Parathyroid adenoma (tissue), 2 donors: ENCODE data around the gene CRYAA.

Source experiments
- H2AFZ ChIP-seq: fragments of 300-600 bp; sonication (generic); one replicate; pipeline ENCODE4 v1.7.0; 2017; ENCODE audit warnings: antibody characterized with exemption, mild to moderate bottlenecking
- H3K27ac ChIP-seq: fragments of 300-600 bp; sonication (generic); one replicate; pipeline ENCODE4 v1.7.0; 2017
- H3K27me3 ChIP-seq: fragments of 300-600 bp; sonication (generic); one replicate; pipeline ENCODE4 v1.7.0; 2017; ENCODE audit warnings: low read length; ENCODE audit not compliant: control insufficient read depth, insufficient read depth
- H3K36me3 ChIP-seq: fragments of 300-600 bp; sonication (generic); one replicate; pipeline ENCODE4 v1.7.0; 2017; ENCODE audit warnings: low read length; ENCODE audit not compliant: control insufficient read depth, insufficient read depth
- H3K4me1 ChIP-seq: fragments of 300-600 bp; sonication (generic); one replicate; pipeline ENCODE4 v1.7.0; 2017; ENCODE audit warnings: control low read depth
- H3K4me2 ChIP-seq: fragments of 300-600 bp; sonication (generic); one replicate; pipeline ENCODE4 v1.7.0; 2017; ENCODE audit warnings: low read length
- H3K4me3 ChIP-seq: fragments of 300-600 bp; sonication (generic); one replicate; pipeline ENCODE4 v1.7.0; 2017; ENCODE audit warnings: low read depth, low read length
- H3K79me2 ChIP-seq: fragments of 300-600 bp; sonication (generic); one replicate; pipeline ENCODE4 v1.7.0; 2017; ENCODE audit warnings: control low read depth
- H3K9ac ChIP-seq: fragments of 300-600 bp; sonication (generic); one replicate; pipeline ENCODE4 v1.7.0; 2017; ENCODE audit warnings: mild to moderate bottlenecking
- H3K9me3 ChIP-seq: fragments of 300-600 bp; sonication (generic); one replicate; pipeline ENCODE4 v1.7.0; 2017; ENCODE audit warnings: low read length; ENCODE audit not compliant: control insufficient read depth
- CTCF ChIP-seq: fragments of 300-600 bp; sonication (generic); IDR thresholded peaks from one replicate; pipeline ENCODE4 v1.7.0; 2017; ENCODE audit warnings: antibody characterized with exemption, mild to moderate bottlenecking
- donor health status: primary hyperparathyroidism.

CRYAA gene

GRCh38 chr21:43188592-43189210 lies 19.9 kb downstream of the CRYAA start:
- no peak for TF ChIP-seq CTCF
- Histone ChIP-seq H3K4me3 (no peak overlapping the region), H3K4me1 (no peaks in the 10 kb centered on the region), H3K27ac (no peak overlapping the region), H3K9ac (no peak overlapping the region), H3K27me3 (no peaks in the 10 kb centered on the region), H3K4me2 (no peak overlapping the region), H3K9me3 (no peaks in the 10 kb centered on the region), H3K36me3 (no peaks in the 10 kb centered on the region), H2AFZ (no peak overlapping the region), H3K79me2 (no peaks in the 10 kb centered on the region)

- Histone ChIP-seq H3K79me2 (no peaks in the 10 kb centered on the region), H3K36me3 (no peaks in the 10 kb centered on the region), H2AFZ (no peak overlapping the region), H3K9me3 (no peaks in the 10 kb centered on the region), H3K4me3 (no peak overlapping the region), H3K9ac (no peak overlapping the region), H3K4me1 (no peaks in the 10 kb centered on the region), H3K4me2 (no peak overlapping the region), H3K27me3 (no peaks in the 10 kb centered on the region), H3K27ac (no peak overlapping the region)
- no peak for TF ChIP-seq CTCF
Measured at GRCh38 chr21:43189936-43190335, 21.1 kb downstream of the CRYAA start.

GRCh38 chr21:43190544-43190943 lies 21.7 kb downstream of the CRYAA start:
- Histone ChIP-seq H3K79me2 (no peaks in the 10 kb centered on the region), H3K36me3 (no peaks in the 10 kb centered on the region), H3K27me3 (no peaks in the 10 kb centered on the region), H3K4me2 (no peak overlapping the region), H3K9me3 (no peaks in the 10 kb centered on the region), H3K27ac (no peak overlapping the region), H3K9ac (no peak overlapping the region), H3K4me3 (no peak overlapping the region), H3K4me1 (peaks cover 3% of the 10 kb centered on the region), H2AFZ (no peak overlapping the region)
- TF ChIP-seq CTCF: no peak

GRCh38 chr21:43190951-43191350 lies 22.1 kb downstream of the CRYAA start:
- Histone ChIP-seq H3K79me2 (no peaks in the 10 kb centered on the region), H3K4me1 (peaks cover 5% of the 10 kb centered on the region), H3K9ac (no peak overlapping the region), H3K4me3 (no peak overlapping the region), H3K27me3 (no peaks in the 10 kb centered on the region), H2AFZ (no peak overlapping the region), H3K4me2 (no peak overlapping the region), H3K36me3 (no peaks in the 10 kb centered on the region), H3K27ac (no peak overlapping the region), H3K9me3 (no peaks in the 10 kb centered on the region)
- TF ChIP-seq CTCF: no peak

GRCh38 chr21:43191521-43191920 lies 22.7 kb downstream of the CRYAA start:
- Histone ChIP-seq H2AFZ (no peak overlapping the region), H3K9ac (no peak overlapping the region), H3K27me3 (no peaks in the 10 kb centered on the region), H3K9me3 (no peaks in the 10 kb centered on the region), H3K27ac (no peak overlapping the region), H3K79me2 (no peaks in the 10 kb centered on the region), H3K4me1 (peaks cover 5% of the 10 kb centered on the region), H3K4me3 (no peak overlapping the region), H3K36me3 (no peaks in the 10 kb centered on the region), H3K4me2 (no peak overlapping the region)
- no peak for TF ChIP-seq CTCF
